Caco-2 (cell line): ENCODE data around the gene COX20. TPM values are rescaled to one million over a fixed set of nuclear protein-coding genes. Genes with fewer than 3 reads are reported as not detected.

Experiments
- BruUV-seq: library from RNA; stranded (reverse); fragments of 400-500 nt; replicated peaks from 2 replicates; lab custom pipeline; 2021; lab: Mats Ljungman, UMichigan
- CTCF ChIA-PET: fragments of 300-600 bp; sonication (Branson Sonifier 250); formaldehyde crosslinking; loops from one replicate; lab custom pipeline; 2022; ENCODE audit warnings: antibody characterized with exemption; lab: Charles Lee
- POLR2A ChIA-PET: fragments of 300-600 bp; sonication (Branson Sonifier 250); formaldehyde crosslinking; loops from one replicate; lab custom pipeline; 2022; ENCODE audit warnings: antibody characterized with exemption; lab: Charles Lee
- DNase-seq, 2 experiments: peaks; one replicate each; pipeline versions ENCODE4 v3.0.0 to v3.0.0-alpha.2; 2020 to 2022
- H3K27me3 ChIP-seq: replicated peaks from 2 replicates; pipeline ENCODE4 v1.6.0; 2011; ENCODE audit warnings: low read length; ENCODE audit not compliant: control insufficient read depth, insufficient read depth
- H3K36me3 ChIP-seq: 2 replicates; pipeline ENCODE4 v1.5.1; 2011; ENCODE audit warnings: low read length; ENCODE audit not compliant: control insufficient read depth, insufficient read depth
- H3K4me1 ChIP-seq: fragments of 250-450 bp; sonication (Bioruptor Pico); 2 replicates; pipeline ENCODE4 v1.5.1; 2020; ENCODE audit warnings: mild to moderate bottlenecking
- H3K4me3 ChIP-seq: 2 replicates; pipeline ENCODE4 v1.5.1; 2011; ENCODE audit warnings: low read depth, mild to moderate bottlenecking, control low read depth, low read length
- H3K9me3 ChIP-seq: fragments of 250-450 bp; sonication (Bioruptor Pico); 2 replicates; pipeline ENCODE4 v1.5.1; 2020; ENCODE audit warnings: mild to moderate bottlenecking, moderate library complexity
- H3K27ac Mint-ChIP-seq: one replicate; pipeline ENCODE4 v1.8.0; 2022; ENCODE audit warnings: mixed read lengths; ENCODE audit not compliant: unreplicated experiment
- H3K27me3 Mint-ChIP-seq: one replicate; pipeline ENCODE4 v1.8.0; 2022; ENCODE audit warnings: mixed read lengths; ENCODE audit not compliant: insufficient read depth, unreplicated experiment
- H3K36me3 Mint-ChIP-seq: one replicate; pipeline ENCODE4 v1.8.0; 2022; ENCODE audit warnings: mild to moderate bottlenecking, mixed read lengths; ENCODE audit not compliant: insufficient read depth, unreplicated experiment
- H3K4me1 Mint-ChIP-seq: one replicate; pipeline ENCODE4 v1.8.0; 2022; ENCODE audit warnings: low read depth, mixed read lengths; ENCODE audit not compliant: unreplicated experiment
- H3K4me3 Mint-ChIP-seq: one replicate; pipeline ENCODE4 v1.8.0; 2022; ENCODE audit warnings: mild to moderate bottlenecking, moderate library complexity, mixed read lengths; ENCODE audit not compliant: unreplicated experiment
- H3K9me3 Mint-ChIP-seq: one replicate; pipeline ENCODE4 v1.8.0; 2022; ENCODE audit warnings: mixed read lengths; ENCODE audit not compliant: unreplicated experiment
- intact Hi-C: fragments of 100-400 bp; cut with micrococcal nuclease; formaldehyde crosslinking; loops from one replicate; pipeline ENCODE4 v1.10.0; 2022; ENCODE audit not compliant: unreplicated experiment
- total RNA-seq: library from RNA; stranded (reverse); gene quantifications from 2 replicates; pipeline ENCODE4 v1.2.3, GENCODE V29; 2022
- TF ChIP-seq, protein P1 (sequence below), 2 experiments: fragments of 200-600 bp in 1 of 2; IDR thresholded peaks; 1 replicate in 1 of 2; 2 replicates in 1 of 2; pipeline versions ENCODE4 v1.5.1 to v1.8.0; 2011 to 2022; ENCODE audit warnings: antibody characterized with exemption in 1 of 2, control low read depth in 1 of 2, inconsistent platforms in 1 of 2, low read depth in 1 of 2, low read length in 1 of 2, mild to moderate bottlenecking in 1 of 2, moderate library complexity in 1 of 2; ENCODE audit not compliant: insufficient read depth in 1 of 2, severe bottlenecking in 1 of 2, unreplicated experiment in 1 of 2

COX20 gene
- total RNA-seq, 1 experiment from 2014 or later: 68.0 TPM

DNA sequence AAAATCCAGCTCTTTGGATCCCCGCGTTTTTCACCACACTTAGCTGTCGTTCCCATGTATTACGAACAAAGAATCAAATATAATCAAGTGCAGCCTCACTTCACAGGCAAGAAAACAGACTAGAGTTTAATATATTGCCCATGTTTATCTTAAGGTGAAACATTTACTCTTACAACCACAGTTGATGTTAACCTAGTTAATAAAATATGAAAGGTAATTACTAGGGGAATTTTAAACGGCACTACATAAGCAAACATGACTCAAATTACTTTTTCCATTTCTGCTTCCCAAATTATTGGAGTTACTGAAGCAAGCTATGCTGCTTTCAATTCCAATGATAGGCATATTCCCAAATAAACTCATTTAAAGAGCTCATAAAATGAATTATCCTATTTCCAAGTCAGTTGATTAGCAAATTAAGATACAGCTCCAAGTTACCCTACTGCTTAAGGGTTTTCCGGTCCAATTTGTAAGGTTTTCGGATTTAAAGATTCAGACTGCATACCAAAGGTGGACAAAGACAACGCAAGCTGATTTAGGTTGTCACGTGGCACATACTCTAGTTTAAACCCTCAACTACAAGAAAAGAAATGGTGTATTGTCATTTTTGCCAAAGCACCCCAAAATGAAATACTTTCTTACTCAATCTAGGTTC lies 5.9 kb downstream of the COX20 start:
- no peaks in the 10 kb centered on the region for H3K27me3 ChIP-seq
- H3K4me3 Mint-ChIP-seq: no peak overlapping the region
- no peaks in the 10 kb centered on the region for H3K9me3 Mint-ChIP-seq
- peaks cover 87% of the 10 kb centered on the region for H3K36me3 Mint-ChIP-seq
- TF ChIP-seq, protein P1, sequence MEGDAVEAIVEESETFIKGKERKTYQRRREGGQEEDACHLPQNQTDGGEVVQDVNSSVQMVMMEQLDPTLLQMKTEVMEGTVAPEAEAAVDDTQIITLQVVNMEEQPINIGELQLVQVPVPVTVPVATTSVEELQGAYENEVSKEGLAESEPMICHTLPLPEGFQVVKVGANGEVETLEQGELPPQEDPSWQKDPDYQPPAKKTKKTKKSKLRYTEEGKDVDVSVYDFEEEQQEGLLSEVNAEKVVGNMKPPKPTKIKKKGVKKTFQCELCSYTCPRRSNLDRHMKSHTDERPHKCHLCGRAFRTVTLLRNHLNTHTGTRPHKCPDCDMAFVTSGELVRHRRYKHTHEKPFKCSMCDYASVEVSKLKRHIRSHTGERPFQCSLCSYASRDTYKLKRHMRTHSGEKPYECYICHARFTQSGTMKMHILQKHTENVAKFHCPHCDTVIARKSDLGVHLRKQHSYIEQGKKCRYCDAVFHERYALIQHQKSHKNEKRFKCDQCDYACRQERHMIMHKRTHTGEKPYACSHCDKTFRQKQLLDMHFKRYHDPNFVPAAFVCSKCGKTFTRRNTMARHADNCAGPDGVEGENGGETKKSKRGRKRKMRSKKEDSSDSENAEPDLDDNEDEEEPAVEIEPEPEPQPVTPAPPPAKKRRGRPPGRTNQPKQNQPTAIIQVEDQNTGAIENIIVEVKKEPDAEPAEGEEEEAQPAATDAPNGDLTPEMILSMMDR (IDR thresholded peaks at IDR 0.05; ENCODE audit: insufficient read depth in 1 of 2, low read depth in 1 of 2, low read length in 1 of 2, severe bottlenecking in 1 of 2, unreplicated experiment in 1 of 2): no peak
- H3K4me3 ChIP-seq: no peak overlapping the region
- no peaks in the 10 kb centered on the region for H3K9me3 ChIP-seq
- DNase-seq: no peak
- no peak overlapping the region for H3K27ac Mint-ChIP-seq
- peaks cover 28% of the 10 kb centered on the region for H3K4me1 Mint-ChIP-seq
- CTCF ChIA-PET: no interaction called here
- H3K27me3 Mint-ChIP-seq: no peaks in the 10 kb centered on the region
- H3K4me1 ChIP-seq: peaks cover 43% of the 10 kb centered on the region
- no TSS peak for BruUV-seq
- intact Hi-C loops: no loop called here
- peaks cover 2% of the 10 kb centered on the region for H3K36me3 ChIP-seq
- POLR2A ChIA-PET: interaction anchor here (0.6 to 1.3 kb wide), 3 partner anchors 9 to 215 kb away, joined by 3 read pairs; no protein-coding TSS in a partner anchor

DNA sequence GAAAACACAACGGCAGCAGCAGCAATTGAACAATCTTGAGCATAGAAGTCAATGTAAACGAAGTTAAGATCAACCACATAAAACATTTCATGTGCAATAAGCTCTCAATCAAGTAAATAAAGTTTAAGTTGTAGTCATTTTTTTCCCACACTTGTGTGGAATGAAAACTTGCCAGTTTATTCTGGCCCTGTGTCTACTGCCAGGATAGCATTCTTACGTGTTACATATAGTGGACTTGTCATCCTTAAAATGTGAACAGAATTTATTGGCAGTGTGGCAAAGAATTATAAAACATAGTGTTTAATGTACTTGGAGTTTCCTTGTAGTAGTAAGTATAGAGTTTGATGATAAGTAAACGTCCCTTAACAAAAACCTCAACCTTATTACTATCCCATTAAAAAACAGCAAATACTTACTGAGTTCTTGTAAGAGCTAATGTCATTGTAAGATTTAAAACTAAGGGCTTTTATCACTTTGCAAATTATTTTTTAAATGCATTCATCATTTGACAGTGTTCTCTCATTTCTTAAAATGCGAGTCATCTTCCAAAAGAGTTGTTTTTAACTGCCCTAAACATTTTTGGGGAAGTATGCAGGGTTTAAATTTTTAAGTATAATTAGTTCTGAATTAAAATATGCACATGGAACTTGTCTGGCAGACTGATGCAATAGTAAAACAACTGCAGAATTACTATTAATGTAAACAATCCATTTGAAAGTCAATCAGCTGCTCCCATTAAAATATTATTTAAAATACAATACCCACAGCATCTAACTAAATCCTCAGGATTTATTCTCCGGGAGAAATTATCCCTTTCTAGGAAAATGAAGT lies 7.9 kb downstream of the COX20 start:
- Histone ChIP-seq H3K4me1 (peaks cover 29% of the 10 kb centered on the region), H3K27me3 (no peaks in the 10 kb centered on the region), H3K36me3 (peaks cover 2% of the 10 kb centered on the region; the same call in 1 of the 2 replicates), H3K9me3 (no peaks in the 10 kb centered on the region), H3K4me3 (no peak overlapping the region)
- Mint-ChIP-seq H3K27ac (no peak overlapping the region), H3K9me3 (no peaks in the 10 kb centered on the region), H3K36me3 (peaks cover 93% of the 10 kb centered on the region), H3K27me3 (no peaks in the 10 kb centered on the region), H3K4me3 (no peak overlapping the region), H3K4me1 (peaks cover 18% of the 10 kb centered on the region)
- TSS peak; percentile 7 for BruUV-seq
- intact Hi-C loops: no loop called here
- CTCF ChIA-PET: no interaction called here
- POLR2A ChIA-PET: no interaction called here
- no peak for DNase-seq
- TF ChIP-seq, protein P1 (IDR thresholded peaks at IDR 0.05; ENCODE audit: insufficient read depth in 1 of 2, low read depth in 1 of 2, low read length in 1 of 2, severe bottlenecking in 1 of 2, unreplicated experiment in 1 of 2): no peak

DNA sequence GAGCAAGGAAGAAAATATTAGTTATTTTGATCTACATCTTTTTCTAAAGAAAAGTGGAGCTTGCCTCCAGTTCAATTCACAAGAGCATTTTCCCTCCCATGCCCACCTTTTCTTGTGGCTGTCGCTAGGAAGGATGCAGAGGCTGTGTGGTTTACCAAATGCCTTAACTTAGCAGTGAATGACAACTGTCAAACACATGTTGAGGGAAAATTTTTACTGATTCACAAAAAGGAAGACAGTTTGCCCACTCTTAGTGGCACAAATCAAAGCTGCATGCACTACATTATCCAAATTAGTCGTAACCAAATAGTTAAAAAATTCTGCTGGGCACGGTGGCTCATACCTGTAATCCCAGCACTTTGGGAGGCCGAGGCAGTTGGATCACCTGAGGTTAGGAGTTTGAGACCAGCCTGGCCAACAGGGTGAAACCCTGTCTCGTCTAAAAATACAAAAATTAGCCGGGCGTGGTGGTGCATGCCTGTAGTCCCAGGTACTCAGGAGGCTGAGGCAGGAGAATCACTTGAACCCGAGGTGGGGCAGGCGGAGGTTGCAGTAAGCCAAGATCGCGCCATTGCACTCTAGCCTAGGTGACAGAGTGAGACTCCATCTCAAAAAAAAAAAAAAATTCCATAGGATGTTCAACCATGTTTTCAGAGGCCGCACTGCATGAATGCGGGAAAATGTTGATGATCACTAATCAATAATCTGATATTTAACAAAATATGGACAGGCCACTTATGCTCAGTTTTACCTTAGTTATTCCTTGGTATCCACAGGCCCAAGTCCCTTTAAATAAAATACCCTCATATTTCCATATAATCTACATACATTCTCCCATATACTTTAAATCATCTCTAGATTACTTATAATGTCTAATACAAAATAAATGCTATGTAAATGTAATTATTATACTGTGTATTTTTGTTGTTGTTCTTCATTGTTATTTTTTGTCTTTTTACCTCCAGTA lies 9.0 kb downstream of the COX20 start:
- DNase-seq: no peak
- Histone ChIP-seq H3K27me3 (no peaks in the 10 kb centered on the region), H3K9me3 (no peaks in the 10 kb centered on the region), H3K4me3 (no peak overlapping the region), H3K36me3 (peaks cover 2% of the 10 kb centered on the region; the same call in 1 of the 2 replicates), H3K4me1 (peaks cover 29% of the 10 kb centered on the region)
- Mint-ChIP-seq H3K27me3 (no peaks in the 10 kb centered on the region), H3K36me3 (peaks cover 93% of the 10 kb centered on the region), H3K9me3 (no peaks in the 10 kb centered on the region), H3K4me3 (no peak overlapping the region), H3K27ac (no peak overlapping the region), H3K4me1 (peaks cover 20% of the 10 kb centered on the region)
- BruUV-seq: no TSS peak
- TF ChIP-seq, protein P1 (IDR thresholded peaks at IDR 0.05; ENCODE audit: insufficient read depth in 1 of 2, low read depth in 1 of 2, low read length in 1 of 2, severe bottlenecking in 1 of 2, unreplicated experiment in 1 of 2): no peak
- ChIA-PET CTCF (no interaction called here), POLR2A (no interaction called here)
- intact Hi-C loops: no loop called here
